Mammary epithelial cell (primary cell): ENCODE data around the gene CFAP299.
"Not testable (repeated sequence)": the region's sequence is repeated elsewhere in the genome, so short reads cannot be mapped to it uniquely, and the experiment has no call there.

ENCODE experiments used
- EZH2 ChIP-seq: IDR thresholded peaks from 2 replicates; pipeline ENCODE4 v1.6.1; 2012; ENCODE audit warnings: low read length, inconsistent platforms, borderline replicate concordance
- TF ChIP-seq, protein P1 (sequence below), 2 donors: IDR thresholded peaks in 1 of 2; conservative IDR thresholded peaks in 1 of 2; 2 replicates each; pipeline ENCODE4 v1.5.1; 2011 to 2012; ENCODE audit warnings: inconsistent platforms in 2 of 2, low read length in 2 of 2, mild to moderate bottlenecking in 2 of 2, control low read depth in 1 of 2, low read depth in 1 of 2; ENCODE audit not compliant: insufficient read depth in 1 of 2; ENCODE audit errors: extremely low read depth in 1 of 2

DNA sequence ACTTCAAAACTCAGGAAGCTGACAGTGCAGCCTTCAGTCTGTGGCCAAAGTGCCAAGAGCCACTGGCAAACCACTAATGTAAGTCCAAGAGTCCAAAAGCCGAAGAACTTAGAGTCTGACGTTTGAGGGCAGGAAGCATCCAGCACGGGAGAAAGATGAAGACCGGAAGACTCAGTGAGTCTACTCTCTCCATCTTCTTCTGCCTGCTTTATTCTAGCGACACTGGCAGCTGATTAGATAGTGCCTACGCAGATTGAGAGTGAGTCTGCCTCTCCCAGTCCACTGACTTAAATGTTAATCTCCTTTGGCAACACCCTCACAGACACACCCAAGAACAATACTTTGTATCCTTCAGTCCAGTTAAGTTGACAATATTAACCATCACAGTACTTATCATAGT lies 414.0 kb downstream of the CFAP299 start:
- TF ChIP-seq, protein P1, sequence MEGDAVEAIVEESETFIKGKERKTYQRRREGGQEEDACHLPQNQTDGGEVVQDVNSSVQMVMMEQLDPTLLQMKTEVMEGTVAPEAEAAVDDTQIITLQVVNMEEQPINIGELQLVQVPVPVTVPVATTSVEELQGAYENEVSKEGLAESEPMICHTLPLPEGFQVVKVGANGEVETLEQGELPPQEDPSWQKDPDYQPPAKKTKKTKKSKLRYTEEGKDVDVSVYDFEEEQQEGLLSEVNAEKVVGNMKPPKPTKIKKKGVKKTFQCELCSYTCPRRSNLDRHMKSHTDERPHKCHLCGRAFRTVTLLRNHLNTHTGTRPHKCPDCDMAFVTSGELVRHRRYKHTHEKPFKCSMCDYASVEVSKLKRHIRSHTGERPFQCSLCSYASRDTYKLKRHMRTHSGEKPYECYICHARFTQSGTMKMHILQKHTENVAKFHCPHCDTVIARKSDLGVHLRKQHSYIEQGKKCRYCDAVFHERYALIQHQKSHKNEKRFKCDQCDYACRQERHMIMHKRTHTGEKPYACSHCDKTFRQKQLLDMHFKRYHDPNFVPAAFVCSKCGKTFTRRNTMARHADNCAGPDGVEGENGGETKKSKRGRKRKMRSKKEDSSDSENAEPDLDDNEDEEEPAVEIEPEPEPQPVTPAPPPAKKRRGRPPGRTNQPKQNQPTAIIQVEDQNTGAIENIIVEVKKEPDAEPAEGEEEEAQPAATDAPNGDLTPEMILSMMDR (conservative IDR thresholded peaks at IDR 0.05 in 1 of 2, IDR thresholded peaks at IDR 0.05 in 1 of 2; ENCODE audit: extremely low read depth in 1 of 2, insufficient read depth in 1 of 2, low read depth in 1 of 2, low read length in 2 of 2) = not testable (repeated sequence)
- TF ChIP-seq EZH2 = not testable (repeated sequence)
